ENCODE measurements around the gene SALL3. TPM values are rescaled to one million over a fixed set of nuclear protein-coding genes. Genes with fewer than 3 reads are reported as not detected.

The SALL3 gene
- total and polyA plus RNA-seq, 2 of the 4 experiments (the other 2 are of a cell fraction), result not detected

GRCh38 chr18:78948221-78948620 is 31.4 kb upstream of the SALL3 start:
- no peak overlapping the region for H3K56ac ChIP-seq (ENCODE audit: extremely low read depth, insufficient read depth, low read length)
- H2BK20ac ChIP-seq (ENCODE audit: low read depth, low read length), result no peak overlapping the region
- no peak overlapping the region for H2BK5ac ChIP-seq (ENCODE audit: low read depth, low read length, poor library complexity, severe bottlenecking)
- no peak for ATAC-seq (ENCODE audit: low read depth)
- DNase-seq, result no peak
- intact Hi-C loops (cut with micrococcal nuclease), result no loop called here
- H3K4me3 ChIP-seq (ENCODE audit: insufficient read depth, low read depth, low read length), result no peak overlapping the region
- no peak overlapping the region for H3K27ac ChIP-seq (ENCODE audit: insufficient read depth, low read length)
- dilution Hi-C loops (cut with HindIII; ENCODE audit: low sequenced_read_pairs, unreplicated experiment), result no loop called here
- no peak overlapping the region for H2AK9ac ChIP-seq (replicated peaks; ENCODE audit: low read depth, low read length, poor library complexity)
- H4K8ac ChIP-seq (ENCODE audit: low read depth in 2 of 2, low read length in 2 of 2), result no peak overlapping the region
- H3K4me1 ChIP-seq (ENCODE audit: control insufficient read depth, insufficient read depth, low read length), result no peaks in the 10 kb centered on the region
- H3K36me3 ChIP-seq (ENCODE audit: control insufficient read depth, insufficient read depth, low read length), result no peaks in the 10 kb centered on the region
- ChIA-PET CTCF (no interaction called here), POLR2A (ENCODE audit: unreplicated experiment) (no interaction called here)
- H3K79me1 ChIP-seq (ENCODE audit: low read depth in 1 of 2, low read length in 2 of 2), result no peaks in the 10 kb centered on the region
- H4K91ac ChIP-seq (ENCODE audit: insufficient read depth, low read depth, low read length), result no peak overlapping the region
- no TSS peak for BruUV-seq (replicated peaks)
- 41% methylated on average over 6 of the region's 12 CpGs; no CpG with 5 or more reads in 1 of the 2 experiments for WGBS, 2 experiments (ENCODE audit: extremely low coverage in 2 of 2, insufficient read length in 1 of 2)
- no peak overlapping the region for H2AFZ ChIP-seq (replicated peaks; ENCODE audit: low read length, poor library complexity)
- H4K20me1 ChIP-seq (ENCODE audit: insufficient read depth, low read length), result no peaks in the 10 kb centered on the region
- no peak for TF ChIP-seq CEBPB (IDR thresholded peaks at IDR 0.05; ENCODE audit: low read depth, low read length)
- H2BK120ac ChIP-seq (ENCODE audit: low read depth, low read length), result no peak overlapping the region
- no peak overlapping the region for H3K4ac ChIP-seq (ENCODE audit: low read depth, low read length)
- no peak overlapping the region for H2AK5ac ChIP-seq (ENCODE audit: low read depth, low read length)
- H3K23ac ChIP-seq (ENCODE audit: low read depth, low read length), result no peak overlapping the region
- in situ Hi-C loops (cut with MboI; ENCODE audit: low sequenced_read_pairs), result no loop called here
- H3K9me1 ChIP-seq (ENCODE audit: insufficient read depth, low read length), result no peaks in the 10 kb centered on the region
- H3K9me3 ChIP-seq (ENCODE audit: control insufficient read depth, insufficient read depth, low read length), result peaks cover 46% of the 10 kb centered on the region
- no peak overlapping the region for H3K18ac ChIP-seq (ENCODE audit: low read depth, low read length)
- no peak overlapping the region for H3K4me2 ChIP-seq (ENCODE audit: low read depth, low read length)
- no peak overlapping the region for H2BK15ac ChIP-seq (ENCODE audit: low read depth, low read length)
- H3K14ac ChIP-seq (replicated peaks; ENCODE audit: low read depth, low read length), result no peak overlapping the region
- no peaks in the 10 kb centered on the region for H3K27me3 ChIP-seq (ENCODE audit: control insufficient read depth, insufficient read depth, low read length)
- H3K9ac ChIP-seq (ENCODE audit: low read depth, low read length), result no peak overlapping the region
- no peak overlapping the region for H4K5ac ChIP-seq (ENCODE audit: low read depth, low read length)
